SK-N-SH (cell line): ENCODE measurements around the gene GPR3. TPM values are rescaled to one million over a fixed set of nuclear protein-coding genes. Genes with fewer than 3 reads are reported as not detected.
A peak's percentile ranks its signal among the peaks of the same experiment; 100 is the strongest.

Experiments
- CTCF ChIA-PET: fragments of 300-600, 350-600 bp; formaldehyde crosslinking; extraction: SDS; loops from one replicate; lab custom pipeline; 2021; lab: Yijun Ruan, JAX
- POLR2A ChIA-PET: fragments of 350-600 bp; sonication (Branson Sonifier 250); formaldehyde crosslinking; extraction: SDS; loops from one replicate; lab custom pipeline; 2020; ENCODE audit warnings: antibody characterized with exemption, inconsistent platforms; lab: Yijun Ruan, JAX
- DNase-seq: peaks from one replicate; pipeline ENCODE4 v3.0.0; 2012
- H2AFZ ChIP-seq: fragments of 200-600 bp; sonication (generic); 2 replicates; pipeline ENCODE4 v1.8.1; 2016; ENCODE audit warnings: antibody characterized with exemption, mild to moderate bottlenecking, low read depth
- H3F3A ChIP-seq: fragments of 200-600 bp; sonication (generic); replicated peaks from 2 replicates; pipeline ENCODE3; 2016; ENCODE audit warnings: antibody characterized with exemption, mild to moderate bottlenecking; ENCODE audit not compliant: insufficient read depth
- H3K27ac ChIP-seq, 2 experiments: fragments of 200-500 bp in 1 of 2; fragments of 200-600 bp in 1 of 2; sonication (Bioruptor generic) in 1 of 2; sonication (generic), shearing (Covaris generic) in 1 of 2; 2 replicates each; pipeline versions ENCODE4 v1.5.1 to v1.6.1; 2014 to 2016; ENCODE audit warnings: low read depth in 2 of 2, inconsistent platforms in 1 of 2, low read length in 1 of 2, mild to moderate bottlenecking in 1 of 2, mixed read lengths in 1 of 2
- H3K27me3 ChIP-seq: fragments of 200-600 bp; sonication (generic), shearing (Covaris generic); 2 replicates; pipeline ENCODE4 v1.6.1; 2016; ENCODE audit warnings: mixed run types; ENCODE audit not compliant: insufficient read depth
- H3K36me3 ChIP-seq, 2 experiments: fragments of 200-500 bp in 1 of 2; fragments of 200-600 bp in 1 of 2; sonication (Bioruptor generic) in 1 of 2; sonication (generic) in 1 of 2; replicated peaks in 1 of 2; 2 replicates each; pipeline versions ENCODE3 to v1.5.1; 2014 to 2016; ENCODE audit warnings: low read length in 1 of 2, mild to moderate bottlenecking in 1 of 2; ENCODE audit not compliant: insufficient read depth in 2 of 2, control insufficient read depth in 1 of 2
- H3K4me1 ChIP-seq, 2 experiments: fragments of 200-500 bp in 1 of 2; fragments of 200-600 bp in 1 of 2; sonication (Bioruptor generic) in 1 of 2; sonication (generic), shearing (Covaris generic) in 1 of 2; 2 replicates each; pipeline versions ENCODE4 v1.5.1 to v1.6.1; 2014 to 2016; ENCODE audit warnings: low read depth in 1 of 2, low read length in 1 of 2, mixed run types in 1 of 2; ENCODE audit not compliant: insufficient read depth in 2 of 2, control insufficient read depth in 1 of 2
- H3K4me2 ChIP-seq: fragments of 200-600 bp; sonication (generic), shearing (Covaris generic); 2 replicates; pipeline ENCODE4 v1.6.1; 2017; ENCODE audit warnings: mixed run types
- H3K4me3 ChIP-seq, 2 experiments: fragments of 200-500 bp in 1 of 2; fragments of 200-600 bp in 1 of 2; sonication (Bioruptor generic) in 1 of 2; sonication (generic), shearing (Covaris generic) in 1 of 2; 2 replicates each; pipeline versions ENCODE4 v1.5.1 to v1.8.1; 2014 to 2016; ENCODE audit warnings: low read depth in 2 of 2, inconsistent platforms in 1 of 2, low read length in 1 of 2, mild to moderate bottlenecking in 1 of 2, mixed read lengths in 1 of 2, moderate library complexity in 1 of 2
- H3K79me2 ChIP-seq: fragments of 200-600 bp; sonication (generic); 2 replicates; pipeline ENCODE4 v1.8.1; 2017; ENCODE audit warnings: mild to moderate bottlenecking; ENCODE audit not compliant: insufficient read depth
- H3K9ac ChIP-seq: fragments of 200-600 bp; sonication (generic); 2 replicates; pipeline ENCODE4 v1.6.1; 2017; ENCODE audit warnings: mixed run types
- H3K9me2 ChIP-seq: fragments of 200-600 bp; sonication (generic); 2 replicates; pipeline ENCODE4 v1.6.1; 2017; ENCODE audit warnings: mixed run types
- H3K9me3 ChIP-seq: fragments of 200-600 bp; sonication (generic); 2 replicates; pipeline ENCODE4 v1.6.1; 2017; ENCODE audit warnings: mixed run types, mild to moderate bottlenecking, moderate library complexity
- H4K20me1 ChIP-seq: fragments of 200-600 bp; sonication (generic); 2 replicates; pipeline ENCODE4 v1.6.1; 2017; ENCODE audit warnings: mild to moderate bottlenecking, mixed run types; ENCODE audit not compliant: insufficient read depth
- CHD2 ChIP-seq: fragments of 150-350 bp; IDR thresholded peaks from 2 replicates; pipeline ENCODE4 v1.6.1; 2018; ENCODE audit warnings: low read length; ENCODE audit not compliant: partially characterized antibody
- CTCF ChIP-seq: fragments of 200-600 bp; sonication (generic); IDR thresholded peaks from 2 replicates; pipeline ENCODE4 v1.6.1; 2017; ENCODE audit warnings: antibody characterized with exemption, mild to moderate bottlenecking, moderate library complexity
- MXI1 ChIP-seq: IDR thresholded peaks from 2 replicates; pipeline ENCODE4 v1.6.1; 2012; ENCODE audit warnings: mild to moderate bottlenecking, low read depth, low read length, improper control_type of control experiment
- NRF1 ChIP-seq: IDR thresholded peaks from 2 replicates; pipeline ENCODE4 v1.6.1; 2012; ENCODE audit warnings: low read depth, mild to moderate bottlenecking, low read length
- POLR2AphosphoS5 ChIP-seq: IDR thresholded peaks from 2 replicates; pipeline ENCODE4 v1.6.1; 2012; ENCODE audit warnings: low read depth, low read length
- REST ChIP-seq: IDR thresholded peaks from 2 replicates; pipeline ENCODE4 v1.6.1; 2012; ENCODE audit warnings: mild to moderate bottlenecking, low read depth, low read length, moderate library complexity
- RXRA ChIP-seq: IDR thresholded peaks from 2 replicates; pipeline ENCODE4 v1.4.0; 2012; ENCODE audit warnings: low read depth, mild to moderate bottlenecking, borderline replicate concordance
- WGBS: methylation state at CpG from one replicate; pipeline ENCODE4 v1.1.6; 2017; ENCODE audit warnings: low lambda C conversion rate; 5-methylcytosine and 5-hydroxymethylcytosine counted together
- polyA plus RNA-seq, 3 experiments: library from polyadenylated mRNA; depleted of rRNA; stranded (reverse); fragments of >200 nt; gene quantifications; 2 replicates each; pipeline ENCODE4 v1.2.3, GENCODE V29; 2012

The GPR3 gene
- polyA plus RNA-seq, 1 of the 3 experiments (the other 2 are of a cell fraction): 6.0 TPM

GRCh38 chr1:27366411-27367159, 25.8 kb upstream of the GPR3 start, which contains the start of gene MAP3K6:
TSS of gene MAP3K6 (minus strand) at chr1:27366961. CDS start at chr1:27366597, 364 bp downstream.
- WGBS: 2% methylated on average over 10 of the region's 67 CpGs
- POLR2A ChIA-PET: interaction anchor here (0.6 to 2.6 kb wide), 9 partner anchors 17 to 1281 kb away, joined by 3 to 24 read pairs (median 5); partner anchors contain the start of gene GPR3

More at GRCh38 chr1:27366411-27367159, 25.8 kb upstream of the GPR3 start, which contains the start of gene MAP3K6:
- peaks cover 4 to 14% of the 10 kb centered on the region in 2 experiments; a peak in 2 of 4 replicates for H3K4me1 ChIP-seq
- H3K9me3 ChIP-seq: no peaks in the 10 kb centered on the region
- no peaks in the 10 kb centered on the region for H3K27me3 ChIP-seq
- peak within 1 kb of the TSS; percentile 74 to 94 for H3K27ac ChIP-seq
- peak within 1 kb of the TSS; percentile 78 for H3K4me2 ChIP-seq
- peak within 1 kb of the TSS; percentile 97 for H2AFZ ChIP-seq
- DNase-seq: peak; percentile 90
- H3K79me2 ChIP-seq: peaks cover 9% of the 10 kb centered on the region; the same call in 1 of the 2 replicates
- H3K9ac ChIP-seq: peak within 1 kb of the TSS; percentile 93
- H3F3A ChIP-seq: peaks cover 9% of the 10 kb centered on the region
- no peaks in the 10 kb centered on the region for H4K20me1 ChIP-seq
- H3K4me3 ChIP-seq: peak within 1 kb of the TSS; percentile 69 to 89
- CTCF ChIA-PET: interaction anchor here (0.6 to 9.6 kb wide), 27 partner anchors 9 to 290 kb away, joined by 3 to 154 read pairs (median 4); partner anchors contain the start of genes CD164L2, FCN3 and TMEM222
- peaks cover 0 to 19% of the 10 kb centered on the region in 2 experiments for H3K36me3 ChIP-seq
- TF ChIP-seq NRF1 (no peak), MXI1 (peak; percentile 54; the same call in 1 of the 2 replicates), RXRA (no peak), POLR2AphosphoS5 (peak; percentile 64; the same call in 1 of the 2 replicates), REST (no peak), CHD2 (peak; percentile 2), CTCF (peak; percentile 59)
- H3K9me2 ChIP-seq: no peaks in the 10 kb centered on the region
